Kidney epithelial cell (primary cell): ENCODE measurements around the gene RPLP2. TPM values are rescaled to one million over a fixed set of nuclear protein-coding genes. Genes with fewer than 3 reads are reported as not detected.

Experiments
- DNase-seq: peaks from one replicate; pipeline ENCODE4 v3.0.0-alpha.2; 2010; ENCODE audit warnings: low read depth
- H3K27me3 ChIP-seq: 2 replicates; pipeline ENCODE4 v1.6.0; 2011; ENCODE audit warnings: low read length; ENCODE audit not compliant: control insufficient read depth, insufficient read depth
- H3K36me3 ChIP-seq: 2 replicates; pipeline ENCODE4 v1.5.1; 2011; ENCODE audit warnings: low read length; ENCODE audit not compliant: control insufficient read depth, insufficient read depth
- H3K4me3 ChIP-seq: 2 replicates; pipeline ENCODE4 v1.5.1; 2011; ENCODE audit warnings: low read depth, mild to moderate bottlenecking, control low read depth, low read length
- total RNA-seq: library from RNA; depleted of rRNA; stranded (reverse); fragments of >200 nt; gene quantifications from 2 replicates; pipeline ENCODE4 v1.2.3, GENCODE V29; 2015
- TF ChIP-seq, protein P1 (sequence below): IDR thresholded peaks from 2 replicates; pipeline ENCODE4 v1.5.1; 2011; ENCODE audit warnings: mild to moderate bottlenecking, moderate library complexity, low read length, control low read depth, inconsistent platforms; ENCODE audit not compliant: insufficient read depth, poor library complexity, severe bottlenecking

The RPLP2 gene
- total RNA-seq, 1 donor from 2014 or later: 708 TPM

GRCh38 chr11:831118-831864 is 21.5 kb downstream of the RPLP2 start:
- peaks cover 2% of the 10 kb centered on the region for H3K27me3 ChIP-seq
- H3K4me3 ChIP-seq: peak overlapping the region; percentile 45
- TF ChIP-seq, protein P1, sequence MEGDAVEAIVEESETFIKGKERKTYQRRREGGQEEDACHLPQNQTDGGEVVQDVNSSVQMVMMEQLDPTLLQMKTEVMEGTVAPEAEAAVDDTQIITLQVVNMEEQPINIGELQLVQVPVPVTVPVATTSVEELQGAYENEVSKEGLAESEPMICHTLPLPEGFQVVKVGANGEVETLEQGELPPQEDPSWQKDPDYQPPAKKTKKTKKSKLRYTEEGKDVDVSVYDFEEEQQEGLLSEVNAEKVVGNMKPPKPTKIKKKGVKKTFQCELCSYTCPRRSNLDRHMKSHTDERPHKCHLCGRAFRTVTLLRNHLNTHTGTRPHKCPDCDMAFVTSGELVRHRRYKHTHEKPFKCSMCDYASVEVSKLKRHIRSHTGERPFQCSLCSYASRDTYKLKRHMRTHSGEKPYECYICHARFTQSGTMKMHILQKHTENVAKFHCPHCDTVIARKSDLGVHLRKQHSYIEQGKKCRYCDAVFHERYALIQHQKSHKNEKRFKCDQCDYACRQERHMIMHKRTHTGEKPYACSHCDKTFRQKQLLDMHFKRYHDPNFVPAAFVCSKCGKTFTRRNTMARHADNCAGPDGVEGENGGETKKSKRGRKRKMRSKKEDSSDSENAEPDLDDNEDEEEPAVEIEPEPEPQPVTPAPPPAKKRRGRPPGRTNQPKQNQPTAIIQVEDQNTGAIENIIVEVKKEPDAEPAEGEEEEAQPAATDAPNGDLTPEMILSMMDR: no peak
- H3K36me3 ChIP-seq: peaks cover 1% of the 10 kb centered on the region
- no peak for DNase-seq

DNA sequence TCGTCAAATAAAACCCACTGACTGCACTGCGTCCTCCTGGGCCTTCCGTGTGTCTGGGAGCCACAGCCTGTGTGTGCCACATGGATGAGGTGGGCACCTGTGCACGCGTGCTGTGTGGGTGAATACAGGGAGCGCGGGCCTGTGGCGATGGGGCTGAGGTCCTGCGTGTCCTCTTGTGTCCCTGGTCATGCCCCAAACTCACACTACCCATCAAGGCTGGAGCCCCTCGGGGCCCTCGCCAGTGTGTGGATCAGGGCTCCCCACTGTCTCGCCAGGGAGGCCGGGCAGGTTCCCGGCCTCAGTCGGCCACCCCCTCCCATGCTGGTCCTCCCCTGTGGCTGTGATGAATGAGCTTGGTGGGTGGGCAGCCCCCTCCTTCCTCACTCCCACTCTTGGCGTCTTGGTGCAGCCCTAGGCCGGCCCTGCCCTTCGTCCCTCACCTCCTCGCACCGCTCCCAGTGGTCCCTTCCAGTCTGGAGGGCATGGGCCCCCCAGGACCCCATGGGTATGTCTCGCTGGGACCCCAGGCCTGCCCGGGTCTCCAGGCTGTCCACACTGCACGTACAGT is 22.3 kb downstream of the RPLP2 start:
- Histone ChIP-seq H3K4me3 (peak overlapping the region; percentile 75), H3K27me3 (peaks cover 2% of the 10 kb centered on the region), H3K36me3 (peaks cover 4% of the 10 kb centered on the region)
- no peak for DNase-seq
- TF ChIP-seq, protein P1: no peak

- DNase-seq: no peak
- Histone ChIP-seq H3K4me3 (peak within 1 kb of the TSS; percentile 75), H3K27me3 (no peaks in the 10 kb centered on the region), H3K36me3 (peaks cover 6% of the 10 kb centered on the region)
- TF ChIP-seq, protein P1: no peak
Measured at GRCh38 chr11:832529-833113, 22.9 kb downstream of the RPLP2 start, which contains the start of gene CD151. Gene CD151 (plus strand): TSS chr11:832952. CDS start chr11:836070, 3,118 bp downstream.

DNA sequence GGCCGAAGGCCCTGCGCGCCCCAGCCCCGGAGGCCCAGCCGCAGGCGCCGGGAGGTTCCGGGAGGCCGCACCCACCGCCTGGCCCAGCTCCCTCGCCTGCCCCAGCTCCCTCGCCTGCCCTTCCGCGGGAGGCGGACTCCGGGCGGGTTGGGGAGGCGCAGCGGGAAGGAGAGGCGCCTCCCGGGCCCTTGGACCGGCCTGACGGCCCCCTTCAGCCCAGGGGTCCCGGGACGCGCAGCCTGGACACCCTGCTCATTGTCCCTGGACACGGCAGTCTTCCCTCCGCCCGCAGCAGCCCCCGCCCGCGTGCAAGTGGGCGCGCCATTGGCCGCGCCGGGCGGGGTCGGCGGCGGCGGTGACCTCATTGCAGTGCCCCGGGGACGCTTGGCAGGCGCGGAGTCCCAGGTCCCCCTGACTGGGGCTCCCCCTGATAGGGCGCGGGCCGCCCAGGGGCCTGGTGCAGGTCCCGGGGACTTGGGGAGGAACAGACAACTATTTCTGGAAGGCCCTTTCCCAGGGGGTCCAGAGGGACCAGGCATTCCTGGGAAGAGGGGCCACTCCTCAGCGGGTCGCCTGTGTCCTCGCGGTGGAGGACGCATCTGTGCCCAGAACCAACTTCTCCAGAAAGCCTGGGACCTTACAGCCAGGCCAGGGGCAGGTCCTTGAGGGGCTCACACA is 23.5 kb downstream of the RPLP2 start:
- H3K27me3 ChIP-seq: no peaks in the 10 kb centered on the region
- peak overlapping the region; percentile 75 for H3K4me3 ChIP-seq
- TF ChIP-seq, protein P1: no peak
- peaks cover 8% of the 10 kb centered on the region for H3K36me3 ChIP-seq
- no peak for DNase-seq

- no peak for DNase-seq
- Histone ChIP-seq H3K27me3 (no peaks in the 10 kb centered on the region), H3K4me3 (peak overlapping the region; percentile 75), H3K36me3 (peaks cover 8% of the 10 kb centered on the region)
- TF ChIP-seq, protein P1: no peak
Measured at GRCh38 chr11:833849-834311, 24.1 kb downstream of the RPLP2 start.
